Measurements from ENCODE around the gene TRERF1. TPM values are rescaled to one million over a fixed set of nuclear protein-coding genes. Genes with fewer than 3 reads are reported as not detected.

The TRERF1 gene
- polyA plus RNA-seq, 1 donor, result 5.1 TPM

- Histone ChIP-seq H3K4me3 (ENCODE audit: low read length) (no peak overlapping the region), H3K36me3 (ENCODE audit: control insufficient read depth, insufficient read depth, low read length) (peaks cover 39% of the 10 kb centered on the region), H3K4me1 (ENCODE audit: control insufficient read depth, insufficient read depth, low read length) (no peaks in the 10 kb centered on the region), H3K9me3 (ENCODE audit: control insufficient read depth, low read depth, low read length) (no peaks in the 10 kb centered on the region), H3K27ac (ENCODE audit: low read length) (no peak overlapping the region), H3K27me3 (ENCODE audit: control insufficient read depth, insufficient read depth, low read length) (no peaks in the 10 kb centered on the region)
- no peak for DNase-seq
- no CpG with 5 or more reads among the region's 9 CpGs for WGBS (ENCODE audit: insufficient coverage, low lambda C conversion rate)
These were observed 197.2 kb downstream of the TRERF1 start for GRCh38 chr6:42254505-42254904.

GRCh38 chr6:42251911-42252637, 199.7 kb downstream of the TRERF1 start:
- no peak overlapping the region for H3K4me3 ChIP-seq (ENCODE audit: low read length)
- no peaks in the 10 kb centered on the region for H3K9me3 ChIP-seq (ENCODE audit: control insufficient read depth, low read depth, low read length)
- peaks cover 39% of the 10 kb centered on the region for H3K36me3 ChIP-seq (ENCODE audit: control insufficient read depth, insufficient read depth, low read length)
- WGBS (ENCODE audit: insufficient coverage, low lambda C conversion rate), result no CpG with 5 or more reads among the region's 9 CpGs
- peak overlapping the region; percentile 11 for H3K27ac ChIP-seq (ENCODE audit: low read length)
- H3K27me3 ChIP-seq (ENCODE audit: control insufficient read depth, insufficient read depth, low read length), result no peaks in the 10 kb centered on the region
- H3K4me1 ChIP-seq (ENCODE audit: control insufficient read depth, insufficient read depth, low read length), result no peaks in the 10 kb centered on the region
- DNase-seq, result peak in 1 of 2 donors; percentile 50

- no peak overlapping the region for H3K4me3 ChIP-seq (ENCODE audit: low read length)
- peak overlapping the region; percentile 11 for H3K27ac ChIP-seq (ENCODE audit: low read length)
- H3K4me1 ChIP-seq (ENCODE audit: control insufficient read depth, insufficient read depth, low read length), result no peaks in the 10 kb centered on the region
- WGBS (ENCODE audit: insufficient coverage, low lambda C conversion rate), result no CpG with 5 or more reads among the region's 1 CpG
- no peak for DNase-seq
- H3K9me3 ChIP-seq (ENCODE audit: control insufficient read depth, low read depth, low read length), result no peaks in the 10 kb centered on the region
- H3K36me3 ChIP-seq (ENCODE audit: control insufficient read depth, insufficient read depth, low read length), result peaks cover 33% of the 10 kb centered on the region
- H3K27me3 ChIP-seq (ENCODE audit: control insufficient read depth, insufficient read depth, low read length), result no peaks in the 10 kb centered on the region
These were observed 200.2 kb downstream of the TRERF1 start for GRCh38 chr6:42251500-42251899.

GRCh38 chr6:42250274-42250931, 201.3 kb downstream of the TRERF1 start:
- Histone ChIP-seq H3K27me3 (ENCODE audit: control insufficient read depth, insufficient read depth, low read length) (no peaks in the 10 kb centered on the region), H3K4me1 (ENCODE audit: control insufficient read depth, insufficient read depth, low read length) (no peaks in the 10 kb centered on the region), H3K36me3 (ENCODE audit: control insufficient read depth, insufficient read depth, low read length) (peaks cover 37% of the 10 kb centered on the region), H3K4me3 (ENCODE audit: low read length) (no peak overlapping the region), H3K27ac (ENCODE audit: low read length) (no peak overlapping the region), H3K9me3 (ENCODE audit: control insufficient read depth, low read depth, low read length) (no peaks in the 10 kb centered on the region)
- WGBS (ENCODE audit: insufficient coverage, low lambda C conversion rate), result 40% methylated on average over 1 of the region's 10 CpGs
- no peak for DNase-seq

GRCh38 chr6:42249279-42249678, 202.4 kb downstream of the TRERF1 start:
- DNase-seq, result no peak
- Histone ChIP-seq H3K36me3 (ENCODE audit: control insufficient read depth, insufficient read depth, low read length) (peaks cover 28% of the 10 kb centered on the region), H3K4me1 (ENCODE audit: control insufficient read depth, insufficient read depth, low read length) (no peaks in the 10 kb centered on the region), H3K27me3 (ENCODE audit: control insufficient read depth, insufficient read depth, low read length) (no peaks in the 10 kb centered on the region), H3K4me3 (ENCODE audit: low read length) (no peak overlapping the region), H3K9me3 (ENCODE audit: control insufficient read depth, low read depth, low read length) (no peaks in the 10 kb centered on the region), H3K27ac (ENCODE audit: low read length) (no peak overlapping the region)
- WGBS (ENCODE audit: insufficient coverage, low lambda C conversion rate), result no CpG with 5 or more reads among the region's 3 CpGs

- no peak overlapping the region for H3K4me3 ChIP-seq (ENCODE audit: low read length)
- no peaks in the 10 kb centered on the region for H3K27me3 ChIP-seq (ENCODE audit: control insufficient read depth, insufficient read depth, low read length)
- WGBS (ENCODE audit: insufficient coverage, low lambda C conversion rate), result 80% methylated on average over 1 of the region's 11 CpGs
- DNase-seq, result no peak
- peaks cover 21% of the 10 kb centered on the region for H3K36me3 ChIP-seq (ENCODE audit: control insufficient read depth, insufficient read depth, low read length)
- H3K4me1 ChIP-seq (ENCODE audit: control insufficient read depth, insufficient read depth, low read length), result no peaks in the 10 kb centered on the region
- H3K9me3 ChIP-seq (ENCODE audit: control insufficient read depth, low read depth, low read length), result no peaks in the 10 kb centered on the region
- no peak overlapping the region for H3K27ac ChIP-seq (ENCODE audit: low read length)
These were observed 208.7 kb downstream of the TRERF1 start for GRCh38 chr6:42243046-42243445.

- WGBS (ENCODE audit: insufficient coverage, low lambda C conversion rate), result no CpG with 5 or more reads among the region's 5 CpGs
- H3K36me3 ChIP-seq (ENCODE audit: control insufficient read depth, insufficient read depth, low read length), result peaks cover 21% of the 10 kb centered on the region
- no peak overlapping the region for H3K4me3 ChIP-seq (ENCODE audit: low read length)
- no peak for DNase-seq
- H3K4me1 ChIP-seq (ENCODE audit: control insufficient read depth, insufficient read depth, low read length), result no peaks in the 10 kb centered on the region
- no peaks in the 10 kb centered on the region for H3K27me3 ChIP-seq (ENCODE audit: control insufficient read depth, insufficient read depth, low read length)
- no peak overlapping the region for H3K27ac ChIP-seq (ENCODE audit: low read length)
- no peaks in the 10 kb centered on the region for H3K9me3 ChIP-seq (ENCODE audit: control insufficient read depth, low read depth, low read length)
These were observed 209.8 kb downstream of the TRERF1 start for GRCh38 chr6:42241915-42242314.

- DNase-seq, result no peak
- Histone ChIP-seq H3K4me1 (ENCODE audit: control insufficient read depth, insufficient read depth, low read length) (no peaks in the 10 kb centered on the region), H3K9me3 (ENCODE audit: control insufficient read depth, low read depth, low read length) (no peaks in the 10 kb centered on the region), H3K4me3 (ENCODE audit: low read length) (no peak overlapping the region), H3K36me3 (ENCODE audit: control insufficient read depth, insufficient read depth, low read length) (peaks cover 19% of the 10 kb centered on the region), H3K27me3 (ENCODE audit: control insufficient read depth, insufficient read depth, low read length) (no peaks in the 10 kb centered on the region), H3K27ac (ENCODE audit: low read length) (no peak overlapping the region)
- 93% methylated on average over 3 of the region's 7 CpGs for WGBS (ENCODE audit: insufficient coverage, low lambda C conversion rate)
These were observed 211.9 kb downstream of the TRERF1 start for GRCh38 chr6:42239736-42240375.

GRCh38 chr6:42239333-42239732, 212.4 kb downstream of the TRERF1 start:
- DNase-seq, result no peak
- Histone ChIP-seq H3K4me1 (ENCODE audit: control insufficient read depth, insufficient read depth, low read length) (no peaks in the 10 kb centered on the region), H3K4me3 (ENCODE audit: low read length) (no peak overlapping the region), H3K27me3 (ENCODE audit: control insufficient read depth, insufficient read depth, low read length) (no peaks in the 10 kb centered on the region), H3K9me3 (ENCODE audit: control insufficient read depth, low read depth, low read length) (no peaks in the 10 kb centered on the region), H3K27ac (ENCODE audit: low read length) (no peak overlapping the region), H3K36me3 (ENCODE audit: control insufficient read depth, insufficient read depth, low read length) (peaks cover 19% of the 10 kb centered on the region)
- 100% methylated on average over 1 of the region's 5 CpGs for WGBS (ENCODE audit: insufficient coverage, low lambda C conversion rate)

GRCh38 chr6:42237857-42238256, 213.9 kb downstream of the TRERF1 start:
- H3K4me1 ChIP-seq (ENCODE audit: control insufficient read depth, insufficient read depth, low read length), result no peaks in the 10 kb centered on the region
- H3K9me3 ChIP-seq (ENCODE audit: control insufficient read depth, low read depth, low read length), result no peaks in the 10 kb centered on the region
- H3K36me3 ChIP-seq (ENCODE audit: control insufficient read depth, insufficient read depth, low read length), result peaks cover 16% of the 10 kb centered on the region
- no peak for DNase-seq
- H3K4me3 ChIP-seq (ENCODE audit: low read length), result no peak overlapping the region
- no peaks in the 10 kb centered on the region for H3K27me3 ChIP-seq (ENCODE audit: control insufficient read depth, insufficient read depth, low read length)
- H3K27ac ChIP-seq (ENCODE audit: low read length), result no peak overlapping the region
- no CpG with 5 or more reads among the region's 1 CpG for WGBS (ENCODE audit: insufficient coverage, low lambda C conversion rate)

Data from large intestine (tissue), 3 donors.